Measurements from ENCODE around the gene GSK3A. TPM values are rescaled to one million over a fixed set of nuclear protein-coding genes. Genes with fewer than 3 reads are reported as not detected.

Gene GSK3A
- total RNA-seq, 1 experiment from 2014 or later = 46.0 TPM

- Histone ChIP-seq H3K9me3 (ENCODE audit: control insufficient read depth, insufficient read depth, low read depth, low read length) (no peaks in the 10 kb centered on the region), H3K4me3 (ENCODE audit: low read depth in 2 of 2, low read length in 2 of 2) (no peak overlapping the region), H3K4me1 (ENCODE audit: control insufficient read depth, insufficient read depth, low read length) (peaks cover 12% of the 10 kb centered on the region; the same call in 1 of the 2 replicates), H3K27ac (ENCODE audit: low read length) (no peak overlapping the region), H3K36me3 (ENCODE audit: control insufficient read depth, insufficient read depth, low read length) (no peaks in the 10 kb centered on the region), H3K27me3 (ENCODE audit: control insufficient read depth, insufficient read depth, low read length) (no peaks in the 10 kb centered on the region)
- ATAC-seq (no peak), DNase-seq (ENCODE audit: low read depth, low spot score) (no peak)
- in situ Hi-C loops (cut with HindIII; ENCODE audit: low pct_unique_long_range_greater_than_20kb, low sequenced_read_pairs) (no loop called here), intact Hi-C loops (cut with micrococcal nuclease; ENCODE audit: unreplicated experiment) (no loop called here)
- ChIA-PET POLR2A (no interaction called here), CTCF (no interaction called here)
- TF ChIP-seq TCF7L2 (IDR thresholded peaks at IDR 0.05; ENCODE audit: low read depth, low read length) = no peak
- no peak for TF ChIP-seq POLR2AphosphoS5 (IDR thresholded peaks at IDR 0.05; ENCODE audit: low read depth, low read length)
- no peak for TF ChIP-seq CTCF (IDR thresholded peaks at IDR 0.05)
- no peak for TF ChIP-seq SIN3A (IDR thresholded peaks at IDR 0.05; ENCODE audit: borderline replicate concordance, insufficient read depth, low read depth, low read length)
- TF ChIP-seq REST (IDR thresholded peaks at IDR 0.05; ENCODE audit: insufficient read depth in 1 of 2, low read depth in 2 of 2, low read length in 1 of 2) = no peak
- BruUV-seq (replicated peaks) = no TSS peak
These were observed 30.6 kb upstream of the GSK3A start for GRCh38 chr19:42272989-42273406.

- ATAC-seq = no peak
- H3K27ac ChIP-seq (ENCODE audit: low read length) = no peak overlapping the region
- H3K27me3 ChIP-seq (ENCODE audit: control insufficient read depth, insufficient read depth, low read length) = no peaks in the 10 kb centered on the region
- no peak overlapping the region for H3K4me3 ChIP-seq (ENCODE audit: low read depth in 2 of 2, low read length in 2 of 2)
- TF ChIP-seq REST (IDR thresholded peaks at IDR 0.05; ENCODE audit: insufficient read depth in 1 of 2, low read depth in 2 of 2, low read length in 1 of 2) (no peak), SIN3A (IDR thresholded peaks at IDR 0.05; ENCODE audit: borderline replicate concordance, insufficient read depth, low read depth, low read length) (no peak), CTCF (IDR thresholded peaks at IDR 0.05) (no peak), POLR2AphosphoS5 (IDR thresholded peaks at IDR 0.05; ENCODE audit: low read depth, low read length) (no peak), TCF7L2 (IDR thresholded peaks at IDR 0.05; ENCODE audit: low read depth, low read length) (no peak)
- H3K4me1 ChIP-seq (ENCODE audit: control insufficient read depth, insufficient read depth, low read length) = peaks cover 9% of the 10 kb centered on the region
- POLR2A ChIA-PET = no interaction called here
- no peaks in the 10 kb centered on the region for H3K9me3 ChIP-seq (ENCODE audit: control insufficient read depth, insufficient read depth, low read depth, low read length)
- intact Hi-C loops (cut with micrococcal nuclease; ENCODE audit: unreplicated experiment) = no loop called here
- BruUV-seq (replicated peaks) = no TSS peak
- CTCF ChIA-PET = no interaction called here
- in situ Hi-C loops (cut with HindIII; ENCODE audit: low pct_unique_long_range_greater_than_20kb, low sequenced_read_pairs) = no loop called here
- no peak for DNase-seq (ENCODE audit: low read depth, low spot score)
- no peaks in the 10 kb centered on the region for H3K36me3 ChIP-seq (ENCODE audit: control insufficient read depth, insufficient read depth, low read length)
These were observed 30.1 kb upstream of the GSK3A start for GRCh38 chr19:42272535-42272897.

All from Panc1 (cell line).